Fibroblast of villous mesenchyme (primary cell): Measurements from ENCODE around the gene NFATC1. TPM values are rescaled to one million over a fixed set of nuclear protein-coding genes. Genes with fewer than 3 reads are reported as not detected.

Experiments used
- DNase-seq: peaks from one replicate; pipeline ENCODE4 v3.0.0-alpha.2; 2010; ENCODE audit warnings: low read depth
- H3K4me3 ChIP-seq: 2 replicates; pipeline ENCODE4 v1.5.1; 2011; ENCODE audit warnings: low read depth, mild to moderate bottlenecking, low read length
- total RNA-seq: library from RNA; depleted of rRNA; stranded (reverse); fragments of >200 nt; gene quantifications from 2 replicates; pipeline ENCODE4 v1.2.3, GENCODE V29; 2012
- TF ChIP-seq, protein P1 (sequence below): IDR thresholded peaks from 2 replicates; pipeline ENCODE4 v1.5.1; 2012; ENCODE audit warnings: low read depth, mild to moderate bottlenecking, low read length; ENCODE audit not compliant: insufficient read depth

The NFATC1 gene
- total RNA-seq, 1 donor = 0.43 TPM

GRCh38 chr18:79418236-79418635 lies 22.5 kb downstream of the NFATC1 start:
- DNase-seq = no peak
- H3K4me3 ChIP-seq = no peak overlapping the region
- TF ChIP-seq, protein P1, sequence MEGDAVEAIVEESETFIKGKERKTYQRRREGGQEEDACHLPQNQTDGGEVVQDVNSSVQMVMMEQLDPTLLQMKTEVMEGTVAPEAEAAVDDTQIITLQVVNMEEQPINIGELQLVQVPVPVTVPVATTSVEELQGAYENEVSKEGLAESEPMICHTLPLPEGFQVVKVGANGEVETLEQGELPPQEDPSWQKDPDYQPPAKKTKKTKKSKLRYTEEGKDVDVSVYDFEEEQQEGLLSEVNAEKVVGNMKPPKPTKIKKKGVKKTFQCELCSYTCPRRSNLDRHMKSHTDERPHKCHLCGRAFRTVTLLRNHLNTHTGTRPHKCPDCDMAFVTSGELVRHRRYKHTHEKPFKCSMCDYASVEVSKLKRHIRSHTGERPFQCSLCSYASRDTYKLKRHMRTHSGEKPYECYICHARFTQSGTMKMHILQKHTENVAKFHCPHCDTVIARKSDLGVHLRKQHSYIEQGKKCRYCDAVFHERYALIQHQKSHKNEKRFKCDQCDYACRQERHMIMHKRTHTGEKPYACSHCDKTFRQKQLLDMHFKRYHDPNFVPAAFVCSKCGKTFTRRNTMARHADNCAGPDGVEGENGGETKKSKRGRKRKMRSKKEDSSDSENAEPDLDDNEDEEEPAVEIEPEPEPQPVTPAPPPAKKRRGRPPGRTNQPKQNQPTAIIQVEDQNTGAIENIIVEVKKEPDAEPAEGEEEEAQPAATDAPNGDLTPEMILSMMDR = no peak

- TF ChIP-seq, protein P1 = no peak
- DNase-seq = no peak
- H3K4me3 ChIP-seq = no peak overlapping the region
Observed at GRCh38 chr18:79418642-79419041, 22.9 kb downstream of the NFATC1 start.

- TF ChIP-seq, protein P1 = no peak
- DNase-seq = no peak
- H3K4me3 ChIP-seq = no peak overlapping the region
Observed at GRCh38 chr18:79420033-79420745, 24.5 kb downstream of the NFATC1 start.

GRCh38 chr18:79421275-79421857 lies 25.6 kb downstream of the NFATC1 start:
- TF ChIP-seq, protein P1 = no peak
- no peak for DNase-seq
- no peak overlapping the region for H3K4me3 ChIP-seq

GRCh38 chr18:79422022-79422782 lies 26.5 kb downstream of the NFATC1 start:
- TF ChIP-seq, protein P1 = no peak
- no peak overlapping the region for H3K4me3 ChIP-seq
- no peak for DNase-seq

- TF ChIP-seq, protein P1 = no peak
- no peak for DNase-seq
- H3K4me3 ChIP-seq = no peak overlapping the region
Observed at GRCh38 chr18:79422783-79423165, 27.0 kb downstream of the NFATC1 start.
